ENCODE measurements around the gene DPP6. TPM values are rescaled to one million over a fixed set of nuclear protein-coding genes. Genes with fewer than 3 reads are reported as not detected.

DPP6 gene
- total RNA-seq, 2 experiments from 2014 or later, result not detected

GRCh38 chr7:154865984-154866685 is 813.9 kb downstream of the DPP6 start:
- TF ChIP-seq, protein P1, sequence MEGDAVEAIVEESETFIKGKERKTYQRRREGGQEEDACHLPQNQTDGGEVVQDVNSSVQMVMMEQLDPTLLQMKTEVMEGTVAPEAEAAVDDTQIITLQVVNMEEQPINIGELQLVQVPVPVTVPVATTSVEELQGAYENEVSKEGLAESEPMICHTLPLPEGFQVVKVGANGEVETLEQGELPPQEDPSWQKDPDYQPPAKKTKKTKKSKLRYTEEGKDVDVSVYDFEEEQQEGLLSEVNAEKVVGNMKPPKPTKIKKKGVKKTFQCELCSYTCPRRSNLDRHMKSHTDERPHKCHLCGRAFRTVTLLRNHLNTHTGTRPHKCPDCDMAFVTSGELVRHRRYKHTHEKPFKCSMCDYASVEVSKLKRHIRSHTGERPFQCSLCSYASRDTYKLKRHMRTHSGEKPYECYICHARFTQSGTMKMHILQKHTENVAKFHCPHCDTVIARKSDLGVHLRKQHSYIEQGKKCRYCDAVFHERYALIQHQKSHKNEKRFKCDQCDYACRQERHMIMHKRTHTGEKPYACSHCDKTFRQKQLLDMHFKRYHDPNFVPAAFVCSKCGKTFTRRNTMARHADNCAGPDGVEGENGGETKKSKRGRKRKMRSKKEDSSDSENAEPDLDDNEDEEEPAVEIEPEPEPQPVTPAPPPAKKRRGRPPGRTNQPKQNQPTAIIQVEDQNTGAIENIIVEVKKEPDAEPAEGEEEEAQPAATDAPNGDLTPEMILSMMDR (IDR thresholded peaks at IDR 0.05), result no peak
- Mint-ChIP-seq H3K4me3 (no peak overlapping the region), H3K27ac (no peak overlapping the region), H3K9me3 (no peaks in the 10 kb centered on the region), H3K4me1 (ENCODE audit: low read depth) (no peaks in the 10 kb centered on the region), H3K36me3 (ENCODE audit: low read depth) (no peaks in the 10 kb centered on the region), H3K27me3 (peaks cover 42% of the 10 kb centered on the region)
- peaks cover 0 to 10% of the 10 kb centered on the region in 2 experiments for H3K9me3 ChIP-seq (ENCODE audit: control insufficient read depth in 1 of 2, insufficient read depth in 1 of 2, low read length in 2 of 2)
- no peak overlapping the region for H3K4me3 ChIP-seq (ENCODE audit: low read length)
- no peaks in the 10 kb centered on the region for H3K36me3 ChIP-seq (ENCODE audit: insufficient read depth, low read length)
- no peak for ATAC-seq (ENCODE audit: poor library complexity)
- intact Hi-C loops (cut with DNase I, micrococcal nuclease), result no loop called here
- H3K27ac ChIP-seq (ENCODE audit: low read depth in 1 of 2, low read length in 2 of 2), result no peak overlapping the region
- H3K27me3 ChIP-seq (ENCODE audit: control insufficient read depth in 1 of 2, insufficient read depth in 2 of 2, low read length in 2 of 2), result peaks cover 16 to 17% of the 10 kb centered on the region in 2 experiments
- ChIA-PET POLR2A (no interaction called here), CTCF (no interaction called here)
- no peaks in the 10 kb centered on the region for H3K4me1 ChIP-seq (ENCODE audit: insufficient read depth, low read length)
- no peak for DNase-seq

DNA sequence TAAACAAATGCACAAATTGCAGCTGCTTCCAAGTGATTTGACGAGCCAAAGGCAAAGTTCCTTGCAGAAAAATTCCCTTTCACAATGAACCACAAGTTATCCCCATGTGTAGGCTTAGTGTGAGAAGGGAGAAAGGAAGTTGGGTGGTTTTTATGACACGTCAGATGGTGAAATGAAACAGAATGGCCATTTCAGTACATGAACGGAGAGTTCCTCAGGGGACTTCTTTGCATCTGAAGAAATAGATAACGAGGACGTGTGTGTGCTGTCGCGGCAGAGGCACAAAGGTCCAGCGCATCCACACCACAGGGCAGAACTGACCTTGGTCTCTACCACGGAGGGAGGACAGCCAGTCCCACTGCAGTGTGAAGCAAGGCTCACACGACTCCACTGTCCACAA is 814.9 kb downstream of the DPP6 start:
- Mint-ChIP-seq H3K36me3 (ENCODE audit: low read depth) (no peaks in the 10 kb centered on the region), H3K9me3 (no peaks in the 10 kb centered on the region), H3K4me1 (ENCODE audit: low read depth) (no peaks in the 10 kb centered on the region), H3K4me3 (no peak overlapping the region), H3K27me3 (peaks cover 50% of the 10 kb centered on the region), H3K27ac (no peak overlapping the region)
- Histone ChIP-seq H3K4me1 (ENCODE audit: insufficient read depth, low read length) (no peaks in the 10 kb centered on the region), H3K36me3 (ENCODE audit: insufficient read depth, low read length) (no peaks in the 10 kb centered on the region), H3K4me3 (ENCODE audit: low read length) (no peak overlapping the region), H3K27ac (ENCODE audit: low read depth in 1 of 2, low read length in 2 of 2) (no peak overlapping the region), H3K27me3 (ENCODE audit: control insufficient read depth in 1 of 2, insufficient read depth in 2 of 2, low read length in 2 of 2) (peaks cover 16 to 17% of the 10 kb centered on the region in 2 experiments), H3K9me3 (ENCODE audit: control insufficient read depth in 1 of 2, insufficient read depth in 1 of 2, low read length in 2 of 2) (peaks cover 0 to 10% of the 10 kb centered on the region in 2 experiments)
- intact Hi-C loops (cut with DNase I, micrococcal nuclease), result no loop called here
- ChIA-PET POLR2A (no interaction called here), CTCF (no interaction called here)
- DNase-seq (no peak), ATAC-seq (ENCODE audit: poor library complexity) (no peak)
- TF ChIP-seq, protein P1 (IDR thresholded peaks at IDR 0.05), result no peak

GRCh38 chr7:154868921-154869320 is 816.7 kb downstream of the DPP6 start:
- TF ChIP-seq, protein P1 (IDR thresholded peaks at IDR 0.05), result no peak
- H3K36me3 ChIP-seq (ENCODE audit: insufficient read depth, low read length), result no peaks in the 10 kb centered on the region
- no peaks in the 10 kb centered on the region for H3K4me1 Mint-ChIP-seq (ENCODE audit: low read depth)
- peaks cover 56% of the 10 kb centered on the region for H3K27me3 Mint-ChIP-seq
- no peaks in the 10 kb centered on the region for H3K36me3 Mint-ChIP-seq (ENCODE audit: low read depth)
- H3K9me3 ChIP-seq (ENCODE audit: control insufficient read depth in 1 of 2, insufficient read depth in 1 of 2, low read length in 2 of 2), result peaks cover 0 to 10% of the 10 kb centered on the region in 2 experiments
- DNase-seq (no peak), ATAC-seq (ENCODE audit: poor library complexity) (no peak)
- no peak overlapping the region for H3K4me3 Mint-ChIP-seq
- no peak overlapping the region for H3K4me3 ChIP-seq (ENCODE audit: low read length)
- peaks cover 16 to 17% of the 10 kb centered on the region in 2 experiments for H3K27me3 ChIP-seq (ENCODE audit: control insufficient read depth in 1 of 2, insufficient read depth in 2 of 2, low read length in 2 of 2)
- POLR2A ChIA-PET, result no interaction called here
- H3K27ac Mint-ChIP-seq, result no peak overlapping the region
- no peaks in the 10 kb centered on the region for H3K4me1 ChIP-seq (ENCODE audit: insufficient read depth, low read length)
- CTCF ChIA-PET, result no interaction called here
- no peak overlapping the region for H3K27ac ChIP-seq (ENCODE audit: low read depth in 1 of 2, low read length in 2 of 2)
- H3K9me3 Mint-ChIP-seq, result no peaks in the 10 kb centered on the region
- intact Hi-C loops (cut with DNase I, micrococcal nuclease), result no loop called here

Measured in CD4-positive, alpha-beta T cell (primary cell).